Measurements from ENCODE around the gene FAM184B. TPM values are rescaled to one million over a fixed set of nuclear protein-coding genes. Genes with fewer than 3 reads are reported as not detected.

FAM184B gene
- total and polyA plus RNA-seq, 2 experiments from 2014 or later: 0.11 to 0.49 TPM

DNA sequence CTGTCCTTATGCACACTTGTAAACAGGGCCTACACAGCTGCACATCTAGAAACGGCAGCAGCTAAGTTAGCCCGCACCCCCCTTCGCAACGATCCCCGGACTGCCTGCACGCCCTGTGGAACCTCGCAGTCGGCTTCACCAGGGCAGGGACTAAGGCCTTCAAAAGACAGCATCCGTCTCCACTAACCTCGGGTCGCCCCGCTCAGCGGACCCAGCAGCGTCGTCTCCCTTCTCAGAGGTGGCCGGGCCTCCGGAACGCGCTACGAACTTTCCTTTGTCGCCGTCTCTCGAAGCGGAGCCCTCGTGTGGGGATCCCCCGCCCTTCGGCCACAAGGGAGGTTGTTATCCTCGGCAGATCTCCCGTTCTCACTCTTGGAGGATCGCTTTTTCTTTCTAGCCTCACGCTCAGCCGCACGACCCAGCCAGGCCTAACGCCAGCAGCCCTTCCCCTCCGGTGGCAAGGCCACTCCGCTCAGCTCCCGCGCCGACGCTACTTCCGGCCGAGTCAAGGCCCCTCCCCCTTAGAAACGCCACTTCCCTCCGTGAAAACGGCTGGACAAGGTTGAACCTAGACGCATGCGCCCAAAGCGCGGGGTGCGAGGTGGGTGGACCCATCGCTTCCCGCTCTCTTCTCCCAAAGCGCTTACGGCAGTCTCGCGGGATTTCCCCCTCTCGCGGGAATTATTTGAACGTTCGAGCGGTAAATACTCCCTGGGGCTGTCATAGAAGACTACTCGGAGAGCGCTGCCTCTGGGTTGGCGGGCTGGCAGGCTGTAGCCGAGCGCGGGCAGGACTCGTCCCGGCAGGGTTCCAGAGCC lies 29.0 kb upstream of the FAM184B start, which contains the start of the genes DCAF16 and NCAPG:
Gene DCAF16, minus strand, starts transcription at position 498 of the 818 bp plus-strand sequence. CDS start 6,616 bp downstream, outside the sequence.
Gene NCAPG, plus strand, starts transcription at position 720 of the 818 bp plus-strand sequence. CDS start 99 bp downstream, outside the sequence.
- peak within 1 kb of the TSS; percentile 92 for H3K4me2 ChIP-seq
- Mint-ChIP-seq H3K36me3 (ENCODE audit: low read depth) (peaks cover 43% of the 10 kb centered on the region), H3K9me3 (no peaks in the 10 kb centered on the region), H3K27me3 (ENCODE audit: insufficient read depth, low read depth, poor library complexity) (no peaks in the 10 kb centered on the region), H3K27ac (peak within 1 kb of the TSS; percentile 100), H3K4me1 (peaks cover 31% of the 10 kb centered on the region), H3K4me3 (peak within 1 kb of the TSS; percentile 100)
- peak within 1 kb of the TSS; percentile 5; the same call in 1 of the 2 replicates for H2AFZ ChIP-seq
- peak within 1 kb of the TSS; percentile 82 for H3K27ac ChIP-seq (ENCODE audit: low read depth)
- DNase-seq (ENCODE audit: low spot score): peak; percentile 99
- peaks cover 91% of the 10 kb centered on the region for H3K79me2 ChIP-seq (replicated peaks; ENCODE audit: insufficient read depth)
- H3K4me3 ChIP-seq: peak within 1 kb of the TSS; percentile 89
- peaks cover 28% of the 10 kb centered on the region for H3K4me1 ChIP-seq (ENCODE audit: insufficient read depth)
- TF ChIP-seq JUNB (IDR thresholded peaks at IDR 0.05; ENCODE audit: unreplicated experiment): no peak
- TF ChIP-seq POLR2AphosphoS5 (IDR thresholded peaks at IDR 0.05; ENCODE audit: low read depth): peak; percentile 99
- TF ChIP-seq, protein P1, sequence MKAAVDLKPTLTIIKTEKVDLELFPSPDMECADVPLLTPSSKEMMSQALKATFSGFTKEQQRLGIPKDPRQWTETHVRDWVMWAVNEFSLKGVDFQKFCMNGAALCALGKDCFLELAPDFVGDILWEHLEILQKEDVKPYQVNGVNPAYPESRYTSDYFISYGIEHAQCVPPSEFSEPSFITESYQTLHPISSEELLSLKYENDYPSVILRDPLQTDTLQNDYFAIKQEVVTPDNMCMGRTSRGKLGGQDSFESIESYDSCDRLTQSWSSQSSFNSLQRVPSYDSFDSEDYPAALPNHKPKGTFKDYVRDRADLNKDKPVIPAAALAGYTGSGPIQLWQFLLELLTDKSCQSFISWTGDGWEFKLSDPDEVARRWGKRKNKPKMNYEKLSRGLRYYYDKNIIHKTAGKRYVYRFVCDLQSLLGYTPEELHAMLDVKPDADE (IDR thresholded peaks at IDR 0.05): peak; percentile 49; the same call in 1 of the 2 replicates
- TF ChIP-seq CREB1 (CRISPR knock-in tag; IDR thresholded peaks at IDR 0.05; ENCODE audit: low read depth): peak; percentile 86
- H4K20me1 ChIP-seq (replicated peaks; ENCODE audit: insufficient read depth): peaks cover 41% of the 10 kb centered on the region
- peaks cover 20% of the 10 kb centered on the region; the same call in 1 of the 2 replicates for H3K36me3 ChIP-seq (ENCODE audit: insufficient read depth)
- peak; percentile 93 for ATAC-seq
- H3F3A ChIP-seq (replicated peaks; ENCODE audit: low read depth): no peaks in the 10 kb centered on the region
- no peaks in the 10 kb centered on the region for H3K27me3 ChIP-seq (ENCODE audit: insufficient read depth)
- no peaks in the 10 kb centered on the region for H3K9me2 ChIP-seq (ENCODE audit: insufficient read depth)

DNA sequence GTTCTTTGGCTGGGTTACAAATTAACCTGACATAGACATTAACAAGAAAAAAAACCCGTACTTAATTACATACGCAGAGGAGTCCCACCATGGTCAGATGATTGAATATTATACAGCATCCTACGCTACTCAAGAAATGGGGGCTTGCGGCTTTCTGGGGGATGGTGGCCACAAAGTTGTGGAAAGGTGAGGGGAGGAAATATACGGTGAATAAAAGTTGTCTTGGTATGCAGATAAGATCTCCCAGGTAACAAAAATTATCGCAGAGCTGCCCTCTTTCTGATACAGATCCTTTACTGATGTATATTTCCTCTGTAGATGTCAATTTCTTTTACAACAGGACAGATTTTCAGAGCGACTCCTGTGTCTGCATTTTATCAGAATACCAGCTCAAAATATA lies 28.2 kb upstream of the FAM184B start:
- TF ChIP-seq CREB1 (CRISPR knock-in tag; IDR thresholded peaks at IDR 0.05; ENCODE audit: low read depth): no peak
- Histone ChIP-seq H3K36me3 (ENCODE audit: insufficient read depth) (peaks cover 19% of the 10 kb centered on the region; the same call in 1 of the 2 replicates), H2AFZ (no peak overlapping the region), H3K27ac (ENCODE audit: low read depth) (no peak overlapping the region), H4K20me1 (replicated peaks; ENCODE audit: insufficient read depth) (peaks cover 48% of the 10 kb centered on the region), H3K4me1 (ENCODE audit: insufficient read depth) (peaks cover 28% of the 10 kb centered on the region), H3K79me2 (replicated peaks; ENCODE audit: insufficient read depth) (peaks cover 91% of the 10 kb centered on the region), H3K9me2 (ENCODE audit: insufficient read depth) (no peaks in the 10 kb centered on the region), H3K4me2 (peak overlapping the region; percentile 89), H3K27me3 (ENCODE audit: insufficient read depth) (no peaks in the 10 kb centered on the region), H3F3A (replicated peaks; ENCODE audit: low read depth) (no peaks in the 10 kb centered on the region), H3K4me3 (peak overlapping the region; percentile 89)
- ATAC-seq (no peak), DNase-seq (ENCODE audit: low spot score) (no peak)
- H3K36me3 Mint-ChIP-seq (ENCODE audit: low read depth): peaks cover 41% of the 10 kb centered on the region
- peak overlapping the region; percentile 100 for H3K4me3 Mint-ChIP-seq
- peak overlapping the region; percentile 100 for H3K27ac Mint-ChIP-seq
- H3K27me3 Mint-ChIP-seq (ENCODE audit: insufficient read depth, low read depth, poor library complexity): no peaks in the 10 kb centered on the region
- H3K9me3 Mint-ChIP-seq: no peaks in the 10 kb centered on the region
- H3K4me1 Mint-ChIP-seq: peaks cover 31% of the 10 kb centered on the region

DNA sequence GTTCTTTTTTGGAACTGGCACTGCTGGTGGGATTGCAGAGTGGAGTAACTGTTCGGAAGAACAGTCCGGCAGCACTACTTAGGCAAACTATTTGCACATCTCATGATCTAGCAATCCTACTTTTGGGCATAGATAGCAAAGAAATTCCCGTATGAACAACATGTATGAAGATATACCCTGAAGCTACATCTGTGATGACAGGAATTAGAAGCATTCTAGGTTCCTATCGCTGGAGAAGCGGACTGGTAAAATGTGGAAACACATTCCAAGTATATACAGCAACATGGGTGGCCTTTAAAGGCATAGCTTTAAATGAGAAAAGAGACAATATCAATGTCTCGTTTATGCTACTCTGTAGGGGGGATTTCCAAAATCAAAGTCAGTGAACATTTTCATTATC lies 26.0 kb upstream of the FAM184B start:
- ATAC-seq (no peak), DNase-seq (ENCODE audit: low spot score) (no peak)
- Mint-ChIP-seq H3K4me3 (peak overlapping the region; percentile 70), H3K9me3 (no peaks in the 10 kb centered on the region), H3K27ac (no peak overlapping the region), H3K4me1 (peaks cover 25% of the 10 kb centered on the region), H3K36me3 (ENCODE audit: low read depth) (peaks cover 59% of the 10 kb centered on the region), H3K27me3 (ENCODE audit: insufficient read depth, low read depth, poor library complexity) (peaks cover 2% of the 10 kb centered on the region)
- H3K4me3 ChIP-seq: peak overlapping the region; percentile 13
- H3F3A ChIP-seq (replicated peaks; ENCODE audit: low read depth): no peaks in the 10 kb centered on the region
- peaks cover 26% of the 10 kb centered on the region for H3K4me1 ChIP-seq (ENCODE audit: insufficient read depth)
- H4K20me1 ChIP-seq (replicated peaks; ENCODE audit: insufficient read depth): peaks cover 54% of the 10 kb centered on the region
- no peak overlapping the region for H3K27ac ChIP-seq (ENCODE audit: low read depth)
- no peaks in the 10 kb centered on the region for H3K9me2 ChIP-seq (ENCODE audit: insufficient read depth)
- no peak overlapping the region for H2AFZ ChIP-seq
- H3K36me3 ChIP-seq (ENCODE audit: insufficient read depth): peaks cover 35% of the 10 kb centered on the region
- no peaks in the 10 kb centered on the region for H3K27me3 ChIP-seq (ENCODE audit: insufficient read depth)
- peaks cover 88% of the 10 kb centered on the region for H3K79me2 ChIP-seq (replicated peaks; ENCODE audit: insufficient read depth)
- H3K4me2 ChIP-seq: peak overlapping the region; percentile 56
- TF ChIP-seq, protein P1 (IDR thresholded peaks at IDR 0.05): no peak
- TF ChIP-seq, protein P2, sequence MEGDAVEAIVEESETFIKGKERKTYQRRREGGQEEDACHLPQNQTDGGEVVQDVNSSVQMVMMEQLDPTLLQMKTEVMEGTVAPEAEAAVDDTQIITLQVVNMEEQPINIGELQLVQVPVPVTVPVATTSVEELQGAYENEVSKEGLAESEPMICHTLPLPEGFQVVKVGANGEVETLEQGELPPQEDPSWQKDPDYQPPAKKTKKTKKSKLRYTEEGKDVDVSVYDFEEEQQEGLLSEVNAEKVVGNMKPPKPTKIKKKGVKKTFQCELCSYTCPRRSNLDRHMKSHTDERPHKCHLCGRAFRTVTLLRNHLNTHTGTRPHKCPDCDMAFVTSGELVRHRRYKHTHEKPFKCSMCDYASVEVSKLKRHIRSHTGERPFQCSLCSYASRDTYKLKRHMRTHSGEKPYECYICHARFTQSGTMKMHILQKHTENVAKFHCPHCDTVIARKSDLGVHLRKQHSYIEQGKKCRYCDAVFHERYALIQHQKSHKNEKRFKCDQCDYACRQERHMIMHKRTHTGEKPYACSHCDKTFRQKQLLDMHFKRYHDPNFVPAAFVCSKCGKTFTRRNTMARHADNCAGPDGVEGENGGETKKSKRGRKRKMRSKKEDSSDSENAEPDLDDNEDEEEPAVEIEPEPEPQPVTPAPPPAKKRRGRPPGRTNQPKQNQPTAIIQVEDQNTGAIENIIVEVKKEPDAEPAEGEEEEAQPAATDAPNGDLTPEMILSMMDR (conservative IDR thresholded peaks at IDR 0.05; ENCODE audit: low read depth in 2 of 2): no peak
- no peak for TF ChIP-seq EZH2phosphoT487 (IDR thresholded peaks at IDR 0.05; ENCODE audit: unreplicated experiment)

All from GM23338 (cell line).